ENCODE results near the gene NASP. TPM values are rescaled to one million over a fixed set of nuclear protein-coding genes. Genes with fewer than 3 reads are reported as not detected.

NASP gene
- total and polyA plus RNA-seq, 2 experiments from 2014 or later: 294 to 1,039 TPM

DNA sequence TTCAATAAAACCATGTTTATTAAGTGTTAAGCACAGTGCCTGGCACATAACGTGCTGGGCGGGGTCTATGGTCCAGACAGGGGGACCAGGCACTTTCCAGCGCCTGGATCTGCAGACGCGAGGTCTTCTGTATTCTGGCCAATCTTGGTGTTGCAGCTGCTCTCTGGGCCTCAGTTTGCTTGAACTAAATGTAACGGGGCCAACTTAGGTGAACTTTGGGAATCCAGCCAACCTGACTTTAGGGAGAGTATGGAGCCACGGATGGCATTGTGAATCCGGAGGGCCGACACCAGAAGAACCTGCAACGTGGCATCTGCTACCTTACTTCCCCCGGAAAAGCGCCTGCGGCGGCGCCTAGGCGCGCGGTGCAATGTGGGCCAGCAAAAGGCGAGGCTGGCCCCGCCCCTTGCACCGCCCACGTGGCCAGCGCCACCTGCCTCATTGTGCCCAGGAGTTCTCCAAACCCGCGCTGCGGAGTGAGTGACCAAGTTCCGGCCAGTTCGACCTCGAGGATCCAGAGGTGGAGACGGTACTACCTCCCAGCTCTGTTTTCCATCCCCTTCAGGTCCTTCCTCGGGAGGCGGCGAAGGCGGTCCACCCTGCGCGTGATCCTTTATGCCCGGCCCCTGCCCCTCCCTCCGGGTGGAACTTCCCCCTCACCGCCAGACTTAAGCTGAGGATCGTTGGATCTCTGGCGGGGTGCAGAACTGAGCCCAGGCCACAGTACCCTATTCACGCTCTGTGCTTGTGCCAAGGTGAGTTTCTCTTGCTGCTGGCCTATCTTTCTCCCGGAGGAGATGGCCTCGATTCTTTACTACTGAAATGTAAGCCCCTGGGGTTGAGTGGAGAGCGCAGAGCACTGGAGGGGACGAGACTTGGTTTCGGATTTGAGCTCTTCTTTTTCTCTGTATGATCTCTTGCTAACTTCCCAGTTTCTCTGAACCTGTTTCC is 33.2 kb upstream of the NASP start, which contains the start of gene AKR1A1:
TSS of gene AKR1A1 (plus strand) at position 426 of the 951 bp plus-strand sequence. CDS start 10,969 bp downstream, outside the sequence.
- Histone ChIP-seq H3K36me3 (ENCODE audit: insufficient read depth) (peaks cover 36% of the 10 kb centered on the region), H4K20me1 (replicated peaks; ENCODE audit: insufficient read depth) (peaks cover 21% of the 10 kb centered on the region), H3K4me1 (ENCODE audit: insufficient read depth) (peaks cover 10% of the 10 kb centered on the region), H3K27me3 (ENCODE audit: insufficient read depth) (no peaks in the 10 kb centered on the region), H3K9me2 (ENCODE audit: insufficient read depth) (0 out of 2 replicates have a peak, but pooled peaks cover 2% of the 10 kb centered on the region), H3K27ac (ENCODE audit: low read depth) (peak within 1 kb of the TSS; percentile 89), H3K4me3 (peak within 1 kb of the TSS; percentile 84), H3K79me2 (replicated peaks; ENCODE audit: insufficient read depth) (peaks cover 48% of the 10 kb centered on the region), H3F3A (replicated peaks; ENCODE audit: low read depth) (peaks cover 7% of the 10 kb centered on the region), H2AFZ (peak within 1 kb of the TSS; percentile 61), H3K4me2 (peak within 1 kb of the TSS; percentile 89)
- peaks cover 34% of the 10 kb centered on the region for H3K36me3 Mint-ChIP-seq (ENCODE audit: low read depth)
- H3K27ac Mint-ChIP-seq: peak within 1 kb of the TSS; percentile 99
- peak; percentile 94 for ATAC-seq
- no peaks in the 10 kb centered on the region for H3K9me3 Mint-ChIP-seq
- peak; percentile 95 for DNase-seq (ENCODE audit: low spot score)
- no peak for TF ChIP-seq EZH2 (IDR thresholded peaks at IDR 0.05; ENCODE audit: low read depth, unreplicated experiment)
- TF ChIP-seq, protein P1, sequence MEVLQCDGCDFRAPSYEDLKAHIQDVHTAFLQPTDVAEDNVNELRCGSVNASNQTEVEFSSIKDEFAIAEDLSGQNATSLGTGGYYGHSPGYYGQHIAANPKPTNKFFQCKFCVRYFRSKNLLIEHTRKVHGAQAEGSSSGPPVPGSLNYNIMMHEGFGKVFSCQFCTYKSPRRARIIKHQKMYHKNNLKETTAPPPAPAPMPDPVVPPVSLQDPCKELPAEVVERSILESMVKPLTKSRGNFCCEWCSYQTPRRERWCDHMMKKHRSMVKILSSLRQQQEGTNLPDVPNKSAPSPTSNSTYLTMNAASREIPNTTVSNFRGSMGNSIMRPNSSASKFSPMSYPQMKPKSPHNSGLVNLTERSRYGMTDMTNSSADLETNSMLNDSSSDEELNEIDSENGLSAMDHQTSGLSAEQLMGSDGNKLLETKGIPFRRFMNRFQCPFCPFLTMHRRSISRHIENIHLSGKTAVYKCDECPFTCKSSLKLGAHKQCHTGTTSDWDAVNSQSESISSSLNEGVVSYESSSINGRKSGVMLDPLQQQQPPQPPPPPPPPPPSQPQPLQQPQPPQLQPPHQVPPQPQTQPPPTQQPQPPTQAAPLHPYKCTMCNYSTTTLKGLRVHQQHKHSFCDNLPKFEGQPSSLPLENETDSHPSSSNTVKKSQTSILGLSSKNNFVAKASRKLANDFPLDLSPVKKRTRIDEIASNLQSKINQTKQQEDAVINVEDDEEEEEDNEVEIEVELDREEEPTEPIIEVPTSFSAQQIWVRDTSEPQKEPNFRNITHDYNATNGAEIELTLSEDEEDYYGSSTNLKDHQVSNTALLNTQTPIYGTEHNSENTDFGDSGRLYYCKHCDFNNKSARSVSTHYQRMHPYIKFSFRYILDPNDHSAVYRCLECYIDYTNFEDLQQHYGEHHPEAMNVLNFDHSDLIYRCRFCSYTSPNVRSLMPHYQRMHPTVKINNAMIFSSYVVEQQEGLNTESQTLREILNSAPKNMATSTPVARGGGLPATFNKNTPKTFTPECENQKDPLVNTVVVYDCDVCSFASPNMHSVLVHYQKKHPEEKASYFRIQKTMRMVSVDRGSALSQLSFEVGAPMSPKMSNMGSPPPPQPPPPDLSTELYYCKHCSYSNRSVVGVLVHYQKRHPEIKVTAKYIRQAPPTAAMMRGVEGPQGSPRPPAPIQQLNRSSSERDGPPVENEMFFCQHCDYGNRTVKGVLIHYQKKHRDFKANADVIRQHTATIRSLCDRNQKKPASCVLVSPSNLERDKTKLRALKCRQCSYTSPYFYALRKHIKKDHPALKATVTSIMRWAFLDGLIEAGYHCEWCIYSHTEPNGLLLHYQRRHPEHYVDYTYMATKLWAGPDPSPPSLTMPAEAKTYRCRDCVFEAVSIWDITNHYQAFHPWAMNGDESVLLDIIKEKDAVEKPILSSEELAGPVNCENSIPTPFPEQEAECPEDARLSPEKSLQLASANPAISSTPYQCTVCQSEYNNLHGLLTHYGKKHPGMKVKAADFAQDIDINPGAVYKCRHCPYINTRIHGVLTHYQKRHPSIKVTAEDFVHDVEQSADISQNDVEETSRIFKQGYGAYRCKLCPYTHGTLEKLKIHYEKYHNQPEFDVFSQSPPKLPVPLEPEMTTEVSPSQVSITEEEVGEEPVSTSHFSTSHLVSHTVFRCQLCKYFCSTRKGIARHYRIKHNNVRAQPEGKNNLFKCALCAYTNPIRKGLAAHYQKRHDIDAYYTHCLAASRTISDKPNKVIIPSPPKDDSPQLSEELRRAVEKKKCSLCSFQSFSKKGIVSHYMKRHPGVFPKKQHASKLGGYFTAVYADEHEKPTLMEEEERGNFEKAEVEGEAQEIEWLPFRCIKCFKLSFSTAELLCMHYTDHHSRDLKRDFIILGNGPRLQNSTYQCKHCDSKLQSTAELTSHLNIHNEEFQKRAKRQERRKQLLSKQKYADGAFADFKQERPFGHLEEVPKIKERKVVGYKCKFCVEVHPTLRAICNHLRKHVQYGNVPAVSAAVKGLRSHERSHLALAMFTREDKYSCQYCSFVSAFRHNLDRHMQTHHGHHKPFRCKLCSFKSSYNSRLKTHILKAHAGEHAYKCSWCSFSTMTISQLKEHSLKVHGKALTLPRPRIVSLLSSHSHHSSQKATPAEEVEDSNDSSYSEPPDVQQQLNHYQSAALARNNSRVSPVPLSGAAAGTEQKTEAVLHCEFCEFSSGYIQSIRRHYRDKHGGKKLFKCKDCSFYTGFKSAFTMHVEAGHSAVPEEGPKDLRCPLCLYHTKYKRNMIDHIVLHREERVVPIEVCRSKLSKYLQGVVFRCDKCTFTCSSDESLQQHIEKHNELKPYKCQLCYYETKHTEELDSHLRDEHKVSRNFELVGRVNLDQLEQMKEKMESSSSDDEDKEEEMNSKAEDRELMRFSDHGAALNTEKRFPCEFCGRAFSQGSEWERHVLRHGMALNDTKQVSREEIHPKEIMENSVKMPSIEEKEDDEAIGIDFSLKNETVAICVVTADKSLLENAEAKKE (CRISPR knock-in tag; IDR thresholded peaks at IDR 0.05): 0 out of 2 replicates have a peak, but pooled peaks have one; percentile 12
- TF ChIP-seq NANOG (IDR thresholded peaks at IDR 0.05; ENCODE audit: borderline replicate concordance): no peak
- TF ChIP-seq, protein P2, sequence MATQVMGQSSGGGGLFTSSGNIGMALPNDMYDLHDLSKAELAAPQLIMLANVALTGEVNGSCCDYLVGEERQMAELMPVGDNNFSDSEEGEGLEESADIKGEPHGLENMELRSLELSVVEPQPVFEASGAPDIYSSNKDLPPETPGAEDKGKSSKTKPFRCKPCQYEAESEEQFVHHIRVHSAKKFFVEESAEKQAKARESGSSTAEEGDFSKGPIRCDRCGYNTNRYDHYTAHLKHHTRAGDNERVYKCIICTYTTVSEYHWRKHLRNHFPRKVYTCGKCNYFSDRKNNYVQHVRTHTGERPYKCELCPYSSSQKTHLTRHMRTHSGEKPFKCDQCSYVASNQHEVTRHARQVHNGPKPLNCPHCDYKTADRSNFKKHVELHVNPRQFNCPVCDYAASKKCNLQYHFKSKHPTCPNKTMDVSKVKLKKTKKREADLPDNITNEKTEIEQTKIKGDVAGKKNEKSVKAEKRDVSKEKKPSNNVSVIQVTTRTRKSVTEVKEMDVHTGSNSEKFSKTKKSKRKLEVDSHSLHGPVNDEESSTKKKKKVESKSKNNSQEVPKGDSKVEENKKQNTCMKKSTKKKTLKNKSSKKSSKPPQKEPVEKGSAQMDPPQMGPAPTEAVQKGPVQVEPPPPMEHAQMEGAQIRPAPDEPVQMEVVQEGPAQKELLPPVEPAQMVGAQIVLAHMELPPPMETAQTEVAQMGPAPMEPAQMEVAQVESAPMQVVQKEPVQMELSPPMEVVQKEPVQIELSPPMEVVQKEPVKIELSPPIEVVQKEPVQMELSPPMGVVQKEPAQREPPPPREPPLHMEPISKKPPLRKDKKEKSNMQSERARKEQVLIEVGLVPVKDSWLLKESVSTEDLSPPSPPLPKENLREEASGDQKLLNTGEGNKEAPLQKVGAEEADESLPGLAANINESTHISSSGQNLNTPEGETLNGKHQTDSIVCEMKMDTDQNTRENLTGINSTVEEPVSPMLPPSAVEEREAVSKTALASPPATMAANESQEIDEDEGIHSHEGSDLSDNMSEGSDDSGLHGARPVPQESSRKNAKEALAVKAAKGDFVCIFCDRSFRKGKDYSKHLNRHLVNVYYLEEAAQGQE (IDR thresholded peaks at IDR 0.05; ENCODE audit: unreplicated experiment): no peak
- peak; percentile 99 for TF ChIP-seq POLR2AphosphoS5 (IDR thresholded peaks at IDR 0.05; ENCODE audit: low read depth)
- TF ChIP-seq EZH2phosphoT487 (IDR thresholded peaks at IDR 0.05; ENCODE audit: unreplicated experiment): no peak
- peak; percentile 85 for TF ChIP-seq STAT1 (IDR thresholded peaks at IDR 0.05; ENCODE audit: unreplicated experiment)
- no peak for TF ChIP-seq JUNB (IDR thresholded peaks at IDR 0.05; ENCODE audit: unreplicated experiment)
- TF ChIP-seq, protein P3, sequence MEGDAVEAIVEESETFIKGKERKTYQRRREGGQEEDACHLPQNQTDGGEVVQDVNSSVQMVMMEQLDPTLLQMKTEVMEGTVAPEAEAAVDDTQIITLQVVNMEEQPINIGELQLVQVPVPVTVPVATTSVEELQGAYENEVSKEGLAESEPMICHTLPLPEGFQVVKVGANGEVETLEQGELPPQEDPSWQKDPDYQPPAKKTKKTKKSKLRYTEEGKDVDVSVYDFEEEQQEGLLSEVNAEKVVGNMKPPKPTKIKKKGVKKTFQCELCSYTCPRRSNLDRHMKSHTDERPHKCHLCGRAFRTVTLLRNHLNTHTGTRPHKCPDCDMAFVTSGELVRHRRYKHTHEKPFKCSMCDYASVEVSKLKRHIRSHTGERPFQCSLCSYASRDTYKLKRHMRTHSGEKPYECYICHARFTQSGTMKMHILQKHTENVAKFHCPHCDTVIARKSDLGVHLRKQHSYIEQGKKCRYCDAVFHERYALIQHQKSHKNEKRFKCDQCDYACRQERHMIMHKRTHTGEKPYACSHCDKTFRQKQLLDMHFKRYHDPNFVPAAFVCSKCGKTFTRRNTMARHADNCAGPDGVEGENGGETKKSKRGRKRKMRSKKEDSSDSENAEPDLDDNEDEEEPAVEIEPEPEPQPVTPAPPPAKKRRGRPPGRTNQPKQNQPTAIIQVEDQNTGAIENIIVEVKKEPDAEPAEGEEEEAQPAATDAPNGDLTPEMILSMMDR (conservative IDR thresholded peaks at IDR 0.05; ENCODE audit: low read depth in 2 of 2): no peak
- TF ChIP-seq, protein P4, sequence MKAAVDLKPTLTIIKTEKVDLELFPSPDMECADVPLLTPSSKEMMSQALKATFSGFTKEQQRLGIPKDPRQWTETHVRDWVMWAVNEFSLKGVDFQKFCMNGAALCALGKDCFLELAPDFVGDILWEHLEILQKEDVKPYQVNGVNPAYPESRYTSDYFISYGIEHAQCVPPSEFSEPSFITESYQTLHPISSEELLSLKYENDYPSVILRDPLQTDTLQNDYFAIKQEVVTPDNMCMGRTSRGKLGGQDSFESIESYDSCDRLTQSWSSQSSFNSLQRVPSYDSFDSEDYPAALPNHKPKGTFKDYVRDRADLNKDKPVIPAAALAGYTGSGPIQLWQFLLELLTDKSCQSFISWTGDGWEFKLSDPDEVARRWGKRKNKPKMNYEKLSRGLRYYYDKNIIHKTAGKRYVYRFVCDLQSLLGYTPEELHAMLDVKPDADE (IDR thresholded peaks at IDR 0.05): peak; percentile 63
- no peak for TF ChIP-seq ZNF331 (CRISPR knock-in tag; IDR thresholded peaks at IDR 0.05; ENCODE audit: low read depth)
- peak; percentile 27; the same call in 1 of the 2 replicates for TF ChIP-seq CREB1 (CRISPR knock-in tag; IDR thresholded peaks at IDR 0.05; ENCODE audit: low read depth)
- no peak for TF ChIP-seq ZNF114 (CRISPR knock-in tag; IDR thresholded peaks at IDR 0.05)
- H3K4me3 Mint-ChIP-seq: peak within 1 kb of the TSS; percentile 94
- H3K4me1 Mint-ChIP-seq: peaks cover 12% of the 10 kb centered on the region
- peaks cover 6% of the 10 kb centered on the region for H3K27me3 Mint-ChIP-seq (ENCODE audit: insufficient read depth, low read depth, poor library complexity)
